Measurements from ENCODE around the gene NEU2. TPM values are rescaled to one million over a fixed set of nuclear protein-coding genes. Genes with fewer than 3 reads are reported as not detected.

NEU2 gene
- total and polyA plus RNA-seq, 2 of the 4 experiments (the other 2 are of a cell fraction), result not detected

- Histone ChIP-seq H2BK20ac (ENCODE audit: low read depth, low read length) (no peak overlapping the region), H2BK120ac (ENCODE audit: low read depth, low read length) (no peak overlapping the region), H3K4me1 (ENCODE audit: control insufficient read depth, insufficient read depth, low read length) (no peaks in the 10 kb centered on the region), H3K27ac (ENCODE audit: insufficient read depth, low read length) (no peak overlapping the region), H2AK5ac (ENCODE audit: low read depth, low read length) (no peak overlapping the region), H3K9me1 (ENCODE audit: insufficient read depth, low read length) (peaks cover 8% of the 10 kb centered on the region; the same call in 1 of the 2 replicates), H3K79me1 (ENCODE audit: low read depth in 1 of 2, low read length in 2 of 2) (no peaks in the 10 kb centered on the region), H3K27me3 (ENCODE audit: control insufficient read depth, insufficient read depth, low read length) (peaks cover 16% of the 10 kb centered on the region), H3K9me3 (ENCODE audit: control insufficient read depth, insufficient read depth, low read length) (peaks cover 4% of the 10 kb centered on the region; the same call in 1 of the 2 replicates), H3K14ac (replicated peaks; ENCODE audit: low read depth, low read length) (no peak overlapping the region), H3K4me3 (ENCODE audit: insufficient read depth, low read depth, low read length) (no peak overlapping the region), H4K5ac (ENCODE audit: low read depth, low read length) (no peak overlapping the region), H3K4me2 (ENCODE audit: low read depth, low read length) (no peak overlapping the region), H2AK9ac (replicated peaks; ENCODE audit: low read depth, low read length, poor library complexity) (no peak overlapping the region), H3K23ac (ENCODE audit: low read depth, low read length) (no peak overlapping the region), H2BK15ac (ENCODE audit: low read depth, low read length) (no peak overlapping the region), H2AFZ (replicated peaks; ENCODE audit: low read length, poor library complexity) (no peak overlapping the region), H3K4ac (ENCODE audit: low read depth, low read length) (no peak overlapping the region), H4K8ac (ENCODE audit: low read depth in 2 of 2, low read length in 2 of 2) (no peak overlapping the region), H3K18ac (ENCODE audit: low read depth, low read length) (no peak overlapping the region), H3K36me3 (ENCODE audit: control insufficient read depth, insufficient read depth, low read length) (no peaks in the 10 kb centered on the region), H4K91ac (ENCODE audit: insufficient read depth, low read depth, low read length) (no peak overlapping the region), H4K20me1 (ENCODE audit: insufficient read depth, low read length) (no peaks in the 10 kb centered on the region), H3K9ac (ENCODE audit: low read depth, low read length) (no peak overlapping the region), H3K56ac (ENCODE audit: extremely low read depth, insufficient read depth, low read length) (no peak overlapping the region), H2BK5ac (ENCODE audit: low read depth, low read length, poor library complexity, severe bottlenecking) (no peak overlapping the region)
- ATAC-seq (ENCODE audit: low read depth) (no peak), DNase-seq (peak; percentile 42)
- ChIA-PET CTCF (no interaction called here), POLR2A (ENCODE audit: unreplicated experiment) (no interaction called here)
- dilution Hi-C loops (cut with HindIII; ENCODE audit: low sequenced_read_pairs, unreplicated experiment) (no loop called here), intact Hi-C loops (cut with micrococcal nuclease) (no loop called here), in situ Hi-C loops (cut with MboI; ENCODE audit: low sequenced_read_pairs) (no loop called here)
- no TSS peak for BruUV-seq (replicated peaks)
- no CpG with 5 or more reads among the region's 2 CpGs for WGBS, 2 experiments (ENCODE audit: extremely low coverage in 2 of 2, insufficient read length in 1 of 2)
- TF ChIP-seq CHD1 (IDR thresholded peaks at IDR 0.05; ENCODE audit: low read depth, low read length) (no peak), MAFK (IDR thresholded peaks at IDR 0.05; ENCODE audit: low read depth, low read length) (no peak), CEBPB (IDR thresholded peaks at IDR 0.05; ENCODE audit: low read depth, low read length) (peak; percentile 76)
Observed at GRCh38 chr2:233037078-233037477, 4.6 kb downstream of the NEU2 start.

Measured in IMR-90 (cell line).